GM18870 (cell line): ENCODE data around the gene UHRF2.
"Not testable (repeated sequence)": the region's sequence is repeated elsewhere in the genome, so short reads cannot be mapped to it uniquely, and the experiment has no call there.

Experiments
- ATAC-seq: cut with Tn5 transposase; IDR thresholded peaks from one replicate; pipeline ENCODE4 v1.9.1; 2021; ENCODE audit warnings: moderate library complexity; ENCODE audit not compliant: unreplicated experiment

Gene UHRF2

GRCh38 chr9:6479959-6480358, 67.0 kb downstream of the UHRF2 start:
- no peak for ATAC-seq

GRCh38 chr9:6484210-6484609, 71.2 kb downstream of the UHRF2 start:
- ATAC-seq, result no peak

DNA sequence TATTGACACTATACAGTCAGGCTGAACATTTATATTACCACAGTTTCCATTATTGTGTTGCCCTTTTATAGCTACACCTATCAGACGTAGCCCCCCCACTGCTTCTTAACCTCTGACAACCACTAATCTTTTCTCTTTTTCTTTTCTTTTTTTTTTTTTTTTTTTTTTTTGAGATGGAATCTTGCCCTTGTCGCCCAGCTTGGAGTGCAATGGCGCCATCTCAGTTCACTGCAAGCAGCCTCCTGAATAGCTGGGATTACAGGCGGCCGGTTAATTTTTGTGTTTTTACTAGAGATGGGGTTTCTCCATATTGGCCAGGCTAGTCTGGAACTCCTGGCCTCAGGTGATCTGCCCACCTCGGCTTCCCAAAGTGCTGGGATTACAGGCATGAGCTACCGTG, 75.4 kb downstream of the UHRF2 start:
- ATAC-seq, result no peak

DNA sequence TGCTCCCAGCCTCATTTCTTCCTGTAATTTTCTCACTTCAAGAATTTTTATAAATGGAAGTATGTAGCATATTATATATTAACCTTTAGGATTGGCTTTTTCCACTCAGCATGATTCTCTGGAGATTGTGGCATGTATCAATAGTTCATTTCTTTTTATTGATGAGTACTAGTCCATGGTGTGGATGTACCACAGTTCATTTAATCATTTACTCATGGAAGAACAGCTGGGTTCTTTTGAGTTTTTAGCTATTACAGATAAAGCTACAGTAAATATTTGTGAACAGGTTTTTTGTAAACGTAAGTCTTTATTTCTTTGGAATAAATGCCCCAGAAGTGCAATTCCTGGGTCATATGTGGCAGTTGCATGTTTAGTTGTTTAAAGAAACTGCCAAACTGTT, 76.1 kb downstream of the UHRF2 start:
- ATAC-seq, result no peak

GRCh38 chr9:6490863-6491262, 77.9 kb downstream of the UHRF2 start:
- ATAC-seq, result no peak

DNA sequence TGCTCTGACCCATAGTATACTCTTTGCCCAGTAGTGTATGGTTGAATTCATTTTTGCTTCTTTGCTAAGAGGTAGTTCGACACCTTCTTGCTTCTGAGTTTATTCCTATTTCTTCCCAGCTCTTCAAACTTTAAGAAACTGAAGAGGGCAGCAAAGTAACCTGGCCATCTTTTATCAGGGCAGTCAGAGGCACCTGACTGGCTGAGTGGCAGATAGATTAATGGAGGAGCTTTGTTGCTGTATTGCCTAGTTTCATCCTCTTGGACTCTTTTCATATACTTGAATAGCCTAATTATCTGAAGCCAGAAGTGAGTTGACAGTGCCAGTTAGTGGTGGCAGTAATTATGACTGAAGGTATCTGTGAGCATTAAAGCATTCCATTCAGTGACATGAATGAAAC, 82.5 kb downstream of the UHRF2 start:
- no peak for ATAC-seq

DNA sequence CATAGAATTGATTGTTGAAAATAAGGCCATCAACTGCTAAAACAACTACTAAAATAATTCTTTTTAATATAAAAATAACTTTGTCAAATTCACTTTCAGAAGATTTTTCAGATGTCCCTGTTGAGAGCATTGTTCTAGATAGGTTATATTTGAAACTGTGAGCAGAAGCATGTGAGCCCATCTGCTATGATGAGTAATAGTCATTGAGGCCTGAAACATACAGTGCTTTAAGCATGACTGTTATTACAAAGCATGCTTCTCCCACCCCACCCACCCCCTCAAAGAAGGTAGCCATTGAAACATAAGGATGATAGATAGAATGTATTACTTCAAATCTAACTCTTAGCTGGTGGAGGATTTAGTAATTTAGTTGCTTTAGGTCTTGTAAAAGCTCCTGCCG, 86.0 kb downstream of the UHRF2 start:
- no peak for ATAC-seq

GRCh38 chr9:6501526-6502210, 88.7 kb downstream of the UHRF2 start:
- ATAC-seq, result no peak

DNA sequence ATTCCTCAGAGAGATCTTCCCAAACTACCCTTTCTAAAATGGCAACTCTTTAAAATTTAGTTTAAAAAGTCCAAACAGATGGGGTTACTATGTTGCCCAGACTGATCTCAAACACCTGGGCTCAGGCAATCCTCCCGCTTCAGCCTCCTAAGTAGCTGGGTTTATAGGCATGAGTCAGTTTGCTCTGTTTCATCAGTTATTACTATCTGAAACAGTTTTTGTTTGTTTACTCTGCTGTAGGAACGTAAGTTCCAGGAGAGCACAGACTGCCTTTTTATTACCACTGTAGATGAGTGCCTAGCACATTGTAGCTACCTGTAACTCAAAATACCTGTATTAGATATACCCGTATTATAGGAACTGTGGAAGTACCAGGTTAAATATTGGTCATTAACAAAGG, 89.4 kb downstream of the UHRF2 start:
- ATAC-seq, result no peak

GRCh38 chr9:6506571-6506970, 93.6 kb downstream of the UHRF2 start:
- ATAC-seq, result no peak

DNA sequence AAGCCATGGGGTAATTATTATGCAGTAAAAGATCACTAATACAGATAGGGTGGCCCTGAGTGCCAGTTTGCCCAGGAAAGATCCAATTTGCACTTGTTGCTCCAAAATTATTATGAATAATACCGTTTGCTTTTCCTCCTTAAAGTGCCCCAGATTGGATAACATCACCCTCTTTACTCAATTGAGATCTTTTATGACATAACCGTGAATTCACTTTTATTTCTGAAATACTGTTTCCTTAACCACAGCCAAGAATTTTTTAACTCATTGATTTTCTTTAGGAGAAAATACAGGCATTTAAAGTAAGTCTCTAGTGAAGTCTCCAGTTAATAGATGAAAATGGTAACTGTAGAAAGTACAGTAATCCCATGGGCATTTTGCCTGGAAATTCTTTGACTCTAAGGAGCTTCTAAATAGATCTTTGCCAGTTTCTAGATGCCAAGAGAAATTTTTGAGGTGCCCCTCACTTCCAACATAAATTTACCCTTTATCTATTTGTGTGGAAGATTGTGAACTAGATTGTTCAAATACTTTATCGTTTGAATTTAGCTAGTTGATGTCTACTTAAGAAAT, 99.2 kb downstream of the UHRF2 start:
- no peak for ATAC-seq

GRCh38 chr9:6522263-6522662, 109.3 kb downstream of the UHRF2 start:
- ATAC-seq, result no peak

- ATAC-seq, result no peak
Measured at GRCh38 chr9:6525326-6526045, 112.5 kb downstream of the UHRF2 start.

DNA sequence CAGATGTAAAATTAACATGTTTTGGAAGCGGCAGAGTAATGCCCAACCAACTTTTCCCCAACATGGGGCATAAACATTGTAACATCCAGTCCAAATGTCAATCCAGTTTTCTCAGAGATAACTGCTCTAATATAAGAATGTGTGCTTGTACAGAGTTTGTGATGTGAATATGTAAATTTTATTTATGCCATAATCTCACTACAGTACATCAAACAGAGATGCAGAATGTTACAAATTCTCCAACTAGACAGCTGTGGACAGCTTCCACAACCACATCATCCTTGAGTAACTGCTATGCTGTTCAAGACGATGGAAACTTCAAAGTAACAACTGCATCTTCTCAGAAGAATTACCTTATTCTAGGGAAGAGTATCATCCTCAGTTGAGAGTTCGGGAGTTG, 122.6 kb downstream of the UHRF2 start:
- no peak for ATAC-seq

DNA sequence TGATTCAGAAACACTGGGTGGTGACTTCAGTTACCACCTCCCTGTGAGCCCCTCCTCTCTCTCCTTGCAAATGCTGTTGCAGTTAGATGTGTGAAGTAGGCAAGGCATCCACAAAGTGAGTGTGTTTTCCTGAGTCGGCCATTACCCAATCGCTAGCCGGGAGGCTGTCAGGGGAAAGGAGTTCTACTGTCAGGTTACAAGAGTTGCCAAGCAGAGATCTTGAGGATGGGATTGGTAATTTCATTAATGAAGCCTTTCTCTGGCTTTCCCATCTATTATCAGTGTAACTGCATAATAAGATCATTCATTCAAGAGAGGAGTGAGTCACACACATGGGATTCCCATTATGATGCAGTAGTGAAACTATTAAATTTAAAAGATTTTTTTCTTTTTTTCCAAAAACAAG, 125.7 kb downstream of the UHRF2 start:
- ATAC-seq, result no peak

GRCh38 chr9:6542617-6543016, 129.6 kb downstream of the UHRF2 start:
- ATAC-seq, result not testable (repeated sequence)

DNA sequence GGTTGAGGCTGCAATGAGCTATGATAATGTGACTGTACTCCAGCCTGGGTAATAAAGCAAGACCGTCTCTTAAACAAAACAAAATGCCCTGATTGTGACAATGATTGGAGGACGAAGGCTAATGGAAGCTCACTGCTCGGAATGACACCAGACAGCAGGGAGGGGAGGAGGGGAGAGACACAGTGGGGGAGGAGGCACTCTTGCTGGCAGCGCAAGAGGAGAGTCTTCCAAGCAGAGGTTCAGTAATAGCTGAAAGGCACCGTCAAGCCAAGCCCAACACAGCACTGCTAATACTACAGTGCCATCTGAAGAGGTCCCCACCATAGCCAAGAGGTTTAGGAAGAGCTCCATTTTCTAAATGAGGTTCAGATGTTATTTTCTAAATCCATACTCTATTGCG, 130.2 kb downstream of the UHRF2 start:
- ATAC-seq, result no peak

DNA sequence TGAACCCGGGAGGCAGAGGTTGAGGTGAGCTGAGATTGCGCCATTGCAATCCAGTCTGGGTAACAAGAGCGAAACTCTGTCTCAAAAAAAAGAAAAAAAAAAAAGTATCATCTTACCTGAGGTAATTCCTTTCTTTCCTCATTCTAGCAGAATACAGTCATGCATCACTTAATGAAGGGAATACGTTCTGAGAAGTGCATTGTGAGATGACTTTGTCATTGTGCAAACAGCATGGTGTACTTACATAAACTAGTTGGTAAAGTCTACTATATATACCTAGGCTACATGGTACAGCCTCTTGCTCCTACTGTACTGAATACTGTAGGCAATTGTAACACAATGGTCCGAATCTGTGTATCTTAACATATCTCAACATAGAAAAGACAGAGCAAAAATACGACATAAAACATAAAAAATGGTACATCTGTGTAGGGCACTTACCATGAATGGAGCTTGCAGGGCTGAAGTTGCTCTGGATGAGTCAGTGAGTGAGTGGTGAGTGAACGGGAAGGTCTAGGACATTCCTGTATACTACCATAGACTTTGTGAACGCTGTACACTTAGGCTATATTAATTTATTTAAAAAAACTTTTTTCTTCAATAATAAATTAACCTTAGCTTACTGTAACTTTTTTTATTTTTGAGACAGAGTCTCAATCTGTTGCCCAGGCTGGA, 132.2 kb downstream of the UHRF2 start:
- no peak for ATAC-seq

- no peak for ATAC-seq
Measured at GRCh38 chr9:6549106-6549800, 136.3 kb downstream of the UHRF2 start.

DNA sequence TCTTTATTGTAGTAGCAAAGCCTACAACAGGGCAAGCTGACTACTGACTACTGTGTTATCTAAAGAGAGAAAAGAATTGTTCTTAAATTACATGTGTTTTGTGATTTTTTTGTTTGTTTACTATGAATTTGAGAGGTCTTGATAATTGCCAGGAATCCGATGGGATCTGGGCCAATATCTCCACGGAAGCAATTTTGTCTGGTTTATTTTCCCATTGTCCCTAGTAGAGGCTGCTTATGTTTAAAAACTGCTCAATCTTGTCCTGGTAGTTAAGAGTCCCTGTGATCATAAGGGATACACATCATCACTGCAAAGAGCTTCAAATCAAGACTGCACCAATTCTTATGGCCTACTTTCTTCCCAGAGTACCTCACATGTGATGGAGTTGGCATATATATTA, 138.1 kb downstream of the UHRF2 start:
- ATAC-seq, result no peak

DNA sequence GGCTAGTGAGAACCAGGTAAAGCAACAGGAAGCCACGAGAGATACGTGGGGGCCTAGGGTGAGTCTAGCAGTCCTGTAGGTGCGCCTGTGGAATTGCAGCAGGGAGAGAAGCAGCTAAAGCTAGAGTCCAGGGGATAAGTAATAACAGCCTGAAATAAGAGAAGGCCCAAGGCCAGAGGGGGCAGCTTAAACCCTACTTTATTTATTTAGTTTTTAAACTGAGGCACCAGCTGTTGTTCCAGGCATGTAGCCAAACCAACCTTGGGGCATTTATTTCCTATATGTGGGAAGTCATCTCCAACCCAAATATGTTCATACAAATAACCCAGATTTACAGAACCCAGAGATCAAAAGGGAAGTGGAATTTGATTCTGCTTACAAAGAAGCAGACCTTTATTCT, 139.0 kb downstream of the UHRF2 start:
- no peak for ATAC-seq
